HEK293T (cell line): Measurements from ENCODE around the gene DSCAM.

Experiments
- BHLHE40 ChIP-seq: fragments of 450-650 bp; IDR thresholded peaks from 2 replicates; pipeline ENCODE4 v1.6.1; 2016; ENCODE audit warnings: mild to moderate bottlenecking, moderate library complexity, borderline replicate concordance
- ELF4 ChIP-seq: fragments of 450-650 bp; IDR thresholded peaks from 2 replicates; pipeline ENCODE4 v1.6.1; 2017; ENCODE audit warnings: antibody characterized with exemption
- FOXA1 ChIP-seq: fragments of 450-650 bp; IDR thresholded peaks from 2 replicates; pipeline ENCODE4 v1.6.1; 2016; ENCODE audit warnings: mild to moderate bottlenecking
- FOXM1 ChIP-seq: fragments of 450-650 bp; IDR thresholded peaks from 2 replicates; pipeline ENCODE4 v1.6.1; 2017; ENCODE audit warnings: mild to moderate bottlenecking, borderline replicate concordance
- LEF1 ChIP-seq: fragments of 450-650 bp; IDR thresholded peaks from 2 replicates; pipeline ENCODE4 v1.6.1; 2017; ENCODE audit warnings: mild to moderate bottlenecking, borderline replicate concordance
- PKNOX1 ChIP-seq: fragments of 450-650 bp; IDR thresholded peaks from 2 replicates; pipeline ENCODE4 v1.6.1; 2016
- SP1 ChIP-seq: fragments of 450-650 bp; IDR thresholded peaks from 2 replicates; pipeline ENCODE4 v1.6.1; 2017
- TARDBP ChIP-seq: fragments of 450-650 bp; IDR thresholded peaks from 2 replicates; pipeline ENCODE4 v1.6.1; 2016

GRCh38 chr21:40603774-40604173 lies 243.2 kb downstream of the DSCAM start:
- TF ChIP-seq LEF1 (no peak), FOXA1 (no peak), ELF4 (no peak), TARDBP (no peak), FOXM1 (no peak), SP1 (no peak), PKNOX1 (no peak), BHLHE40 (no peak)
